ENCODE results near the gene GABRG3.
"Not testable (repeated sequence)": the region's sequence is repeated elsewhere in the genome, so short reads cannot be mapped to it uniquely, and the experiment has no call there.

The GABRG3 gene

DNA sequence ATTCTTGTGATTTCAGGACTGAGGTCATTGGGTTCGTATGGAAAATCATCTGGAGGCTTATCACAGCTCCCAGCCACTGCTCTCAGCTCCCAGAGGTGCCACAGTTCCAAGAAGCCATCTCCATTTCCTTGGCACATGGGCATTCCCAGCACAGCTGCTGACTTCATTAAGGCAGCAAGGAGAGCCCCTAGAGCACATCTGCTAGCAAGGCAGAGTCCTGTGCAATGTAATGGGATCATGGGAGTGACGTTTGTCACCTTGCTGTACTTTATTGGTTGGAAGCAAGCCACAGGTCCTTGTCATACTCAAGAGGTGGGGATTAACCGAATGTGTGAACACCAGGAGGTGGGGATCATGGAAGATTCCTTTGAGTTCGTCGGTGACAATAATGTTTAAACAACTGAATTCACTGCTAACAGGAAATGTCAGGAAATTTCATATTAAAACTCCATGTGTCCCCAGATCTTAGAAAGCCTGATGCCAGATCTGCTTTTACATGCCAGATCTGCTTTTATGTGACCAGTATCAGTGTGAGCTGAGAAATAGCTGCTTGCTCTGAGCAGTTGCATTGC, 148.8 kb downstream of the GABRG3 start:
- no peak for DNase-seq

DNA sequence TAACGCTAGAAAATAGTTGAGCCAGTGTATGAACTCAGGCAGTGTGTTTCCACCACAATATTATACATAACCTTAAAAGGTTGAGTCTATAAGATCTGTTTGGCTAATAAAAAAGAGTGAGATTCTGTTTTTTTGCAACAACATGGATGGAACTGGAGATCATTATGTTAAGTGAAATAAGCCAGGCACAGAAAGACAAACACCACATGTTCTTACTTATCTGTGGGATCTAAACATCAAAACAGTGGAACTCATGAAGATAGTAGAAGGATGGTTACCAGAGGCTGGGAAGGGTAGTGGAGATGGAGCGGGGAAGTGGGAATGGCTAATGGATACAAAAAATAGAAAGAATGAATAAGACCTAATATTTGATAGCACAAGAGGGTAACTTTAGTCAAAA, 150.7 kb downstream of the GABRG3 start:
- no peak for DNase-seq

DNA sequence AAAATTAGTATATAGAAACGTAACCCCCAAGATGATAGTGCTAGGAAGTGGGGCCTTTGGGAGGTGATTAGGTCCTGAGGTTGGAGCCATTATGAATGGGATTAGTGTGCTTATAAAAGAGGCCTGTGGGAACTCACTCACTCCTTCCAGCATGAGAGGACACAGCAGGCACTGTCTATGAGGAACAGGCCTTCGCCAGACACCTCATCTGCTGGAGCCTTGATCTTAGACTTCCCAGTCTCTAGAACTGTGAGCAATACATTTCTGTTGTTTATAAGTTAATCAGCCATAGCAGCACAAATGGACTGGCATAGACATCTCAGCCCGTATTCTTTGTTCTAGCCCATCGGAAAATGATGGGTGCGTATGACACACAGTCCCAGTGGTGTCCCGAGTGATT, 152.3 kb downstream of the GABRG3 start:
- DNase-seq = no peak

GRCh38 chr15:27123808-27124207, 152.8 kb downstream of the GABRG3 start:
- no peak for DNase-seq

GRCh38 chr15:27124287-27124871, 153.4 kb downstream of the GABRG3 start:
- no peak for DNase-seq

DNA sequence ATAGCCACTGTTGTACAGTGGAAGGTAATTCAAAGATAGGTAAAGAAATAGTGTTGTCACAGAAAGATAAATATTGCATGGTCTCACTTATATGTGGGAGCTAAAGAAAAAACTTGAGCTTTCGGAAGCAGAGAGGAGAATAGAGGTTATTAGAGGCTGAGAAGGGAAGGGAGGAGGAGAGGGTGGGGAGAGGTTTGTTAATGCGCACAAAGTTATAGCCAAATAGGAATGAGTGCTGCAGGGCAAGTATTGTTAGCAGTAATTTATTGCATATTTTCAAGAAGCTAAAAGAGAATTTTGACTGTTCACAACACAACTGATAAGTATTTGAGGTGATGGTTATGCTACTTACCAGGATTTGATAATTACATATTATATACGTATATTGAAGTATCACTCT, 154.2 kb downstream of the GABRG3 start:
- DNase-seq = no peak

DNA sequence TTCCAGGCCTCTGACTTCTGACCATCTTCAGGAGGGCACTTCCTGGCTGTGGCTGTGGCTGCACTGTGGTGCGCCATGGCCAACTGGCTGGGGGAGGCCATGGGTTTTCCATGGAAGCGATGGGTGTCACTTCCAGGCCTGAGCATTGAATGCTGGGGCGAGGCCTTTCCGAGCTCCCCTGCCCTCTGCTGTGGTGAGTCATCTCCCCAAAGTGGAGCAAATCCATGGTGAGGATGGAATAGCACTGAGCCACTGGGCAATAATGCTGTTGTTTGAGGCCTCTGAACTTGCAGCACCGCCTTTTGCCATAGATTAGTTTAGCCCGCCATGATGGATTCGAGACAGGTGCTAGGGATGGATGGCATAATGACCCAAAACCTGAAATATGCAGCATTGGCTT, 155.5 kb downstream of the GABRG3 start:
- DNase-seq = no peak

GRCh38 chr15:27127815-27128570, 157.0 kb downstream of the GABRG3 start:
- DNase-seq = no peak

GRCh38 chr15:27133249-27133648, 162.3 kb downstream of the GABRG3 start:
- no peak for DNase-seq

- no peak for DNase-seq
These were observed 163.5 kb downstream of the GABRG3 start for GRCh38 chr15:27134481-27134880.

DNA sequence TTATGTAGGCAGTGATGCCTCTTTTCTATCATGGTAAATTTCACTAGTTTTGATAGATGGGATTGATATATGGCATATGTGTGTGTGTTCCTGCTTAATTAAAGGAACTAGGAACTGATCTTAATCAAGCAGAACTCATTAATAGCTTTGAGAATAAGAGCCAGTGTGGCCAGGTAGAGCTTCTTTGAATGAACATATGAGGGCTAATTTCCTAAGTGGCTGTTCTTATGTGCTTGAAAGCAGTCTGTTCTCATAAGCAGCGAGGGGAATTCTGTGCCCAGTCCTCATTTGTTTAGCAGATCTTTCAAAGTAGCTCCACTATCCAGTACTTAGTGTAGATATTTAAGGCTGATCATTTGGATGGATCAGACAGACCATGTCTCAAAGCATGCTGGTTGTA, 164.2 kb downstream of the GABRG3 start:
- DNase-seq = no peak

DNA sequence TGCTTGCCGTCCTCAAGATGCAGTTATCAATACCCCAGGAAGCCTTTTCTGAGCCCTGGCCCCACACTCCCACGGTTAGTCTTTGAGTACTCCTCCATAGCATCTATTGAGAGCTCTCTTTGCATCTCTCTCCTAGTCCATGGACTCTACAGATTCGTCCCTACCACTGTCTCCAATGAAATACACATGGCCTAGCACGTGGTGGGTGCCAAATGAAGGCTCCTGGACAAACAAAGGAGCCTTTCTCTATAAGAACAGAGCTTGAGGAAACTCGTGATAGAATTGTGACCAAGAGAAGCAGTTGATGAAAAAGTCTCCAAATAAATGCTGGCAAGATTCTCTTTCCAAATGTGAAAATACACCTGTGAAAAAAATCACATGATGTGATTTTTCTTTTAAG, 166.1 kb downstream of the GABRG3 start:
- no peak for DNase-seq

DNA sequence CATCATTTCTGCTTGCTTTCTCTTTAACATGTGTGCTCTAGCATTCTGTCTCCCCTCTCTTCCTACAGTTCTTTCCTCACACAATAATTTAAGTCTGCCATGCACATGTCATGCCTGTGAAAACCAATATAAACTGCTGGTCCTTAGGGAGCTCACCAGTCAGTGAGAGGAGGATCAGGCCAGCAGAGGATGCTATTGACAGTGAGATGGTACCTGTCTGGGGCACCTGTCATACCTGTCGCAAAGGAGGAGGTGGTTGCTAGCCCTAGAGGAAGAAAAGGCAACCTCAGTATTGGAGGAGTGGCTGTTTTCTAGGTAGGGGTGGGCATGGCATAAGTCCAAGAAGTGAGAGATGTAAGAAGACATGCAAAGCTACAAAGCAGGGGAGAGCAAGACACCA, 194.6 kb downstream of the GABRG3 start:
- DNase-seq = no peak

- no peak for DNase-seq
These were observed 195.9 kb downstream of the GABRG3 start for GRCh38 chr15:27166917-27167316.

- no peak for DNase-seq
These were observed 196.8 kb downstream of the GABRG3 start for GRCh38 chr15:27167738-27168137.

GRCh38 chr15:27170851-27171250, 199.9 kb downstream of the GABRG3 start:
- no peak for DNase-seq

DNA sequence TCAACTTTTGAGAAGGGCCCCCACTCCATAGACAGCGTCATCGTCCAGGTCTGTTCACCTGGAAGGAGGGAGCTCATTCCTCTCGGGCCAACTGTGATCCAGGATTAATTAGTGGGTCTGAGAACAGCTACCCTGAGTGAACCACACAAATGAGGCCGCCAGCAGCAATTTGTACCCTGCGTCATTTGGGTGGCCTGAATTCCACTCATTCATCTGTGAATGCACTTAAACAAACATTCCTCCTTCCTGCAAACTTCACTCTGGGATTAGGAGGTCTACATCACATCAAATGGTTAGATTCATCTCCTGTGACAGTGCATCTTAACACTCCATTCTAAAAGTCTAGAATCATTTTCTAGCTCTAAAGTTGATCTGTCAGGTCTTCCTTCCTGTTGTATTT, 201.8 kb downstream of the GABRG3 start:
- no peak for DNase-seq

- DNase-seq = no peak
These were observed 204.6 kb downstream of the GABRG3 start for GRCh38 chr15:27175472-27176153.

- no peak for DNase-seq
These were observed 205.9 kb downstream of the GABRG3 start for GRCh38 chr15:27176785-27177406.

GRCh38 chr15:27179789-27180188, 208.8 kb downstream of the GABRG3 start:
- DNase-seq = no peak

DNA sequence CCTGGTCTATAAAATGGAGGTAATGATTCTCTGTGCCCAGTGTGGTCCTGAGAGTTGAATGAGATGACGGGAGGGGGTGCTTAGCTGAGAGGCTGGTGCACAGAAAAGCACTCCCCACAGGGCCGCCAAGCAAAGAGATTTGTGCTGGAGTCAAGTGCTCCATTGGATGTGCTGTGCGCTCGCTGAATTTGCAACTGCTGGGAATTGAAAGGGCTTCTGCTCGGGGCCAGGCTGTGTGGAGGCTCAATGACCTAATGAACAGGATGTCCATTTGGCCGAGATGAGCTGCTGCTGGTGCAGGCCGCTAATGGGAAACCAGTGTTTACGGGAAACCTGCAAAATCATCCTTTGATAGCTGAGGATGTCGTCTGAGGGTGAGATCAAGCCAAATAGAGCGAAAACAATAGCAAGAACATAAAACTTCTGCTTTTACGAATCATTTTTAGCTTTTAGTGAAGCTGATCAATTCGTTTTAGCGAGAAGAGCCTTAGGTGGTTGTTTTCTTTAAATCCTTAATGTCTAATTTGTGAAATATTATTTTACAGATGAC, 211.7 kb downstream of the GABRG3 start:
- DNase-seq = no peak

DNA sequence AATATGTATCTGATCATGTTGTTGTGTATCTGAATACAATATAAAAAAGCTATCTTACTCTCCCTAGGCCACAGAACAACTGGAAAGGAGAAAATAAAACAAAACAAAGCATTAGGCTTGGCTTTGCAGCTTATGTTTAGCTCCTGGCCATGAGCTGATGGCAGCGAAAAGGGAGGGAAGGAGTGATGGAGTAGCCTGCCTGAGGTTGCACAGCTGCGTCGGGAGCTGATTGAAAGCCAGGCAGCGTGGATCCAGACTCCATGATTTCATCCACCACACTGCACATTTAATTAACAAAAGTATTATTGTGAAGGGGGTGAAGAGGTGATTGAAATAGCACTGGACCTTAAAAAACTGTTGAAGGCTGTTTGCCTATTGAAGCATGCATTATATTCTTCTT, 212.2 kb downstream of the GABRG3 start:
- DNase-seq = no peak

DNA sequence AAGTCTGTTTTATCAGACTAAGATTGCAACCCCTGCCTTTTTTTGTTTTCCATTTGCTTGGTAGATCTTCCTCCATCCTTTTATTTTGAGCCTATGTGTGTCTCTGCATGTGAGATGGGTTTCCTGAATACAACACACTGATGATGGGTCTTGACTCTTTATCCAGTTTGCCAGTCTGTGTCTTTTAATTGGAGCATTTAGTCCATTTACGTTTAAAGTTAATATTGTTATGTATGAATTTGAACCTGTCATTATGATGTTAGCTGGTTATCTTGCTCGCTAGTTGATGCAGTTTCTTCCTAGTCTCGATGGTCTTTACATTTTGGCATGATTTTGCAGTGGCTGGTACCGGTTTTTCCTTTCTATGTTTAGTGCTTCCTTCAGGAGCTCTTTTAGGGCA, 220.5 kb downstream of the GABRG3 start:
- DNase-seq = not testable (repeated sequence)

All from activated gamma-delta T cell treated with Interleukin-2 at 50 U/mL for 16 hours (primary cell).